ENCODE data around the gene LDLR.
"Not testable (repeated sequence)": the region's sequence is repeated elsewhere in the genome, so short reads cannot be mapped to it uniquely, and the experiment has no call there.

The LDLR gene

DNA sequence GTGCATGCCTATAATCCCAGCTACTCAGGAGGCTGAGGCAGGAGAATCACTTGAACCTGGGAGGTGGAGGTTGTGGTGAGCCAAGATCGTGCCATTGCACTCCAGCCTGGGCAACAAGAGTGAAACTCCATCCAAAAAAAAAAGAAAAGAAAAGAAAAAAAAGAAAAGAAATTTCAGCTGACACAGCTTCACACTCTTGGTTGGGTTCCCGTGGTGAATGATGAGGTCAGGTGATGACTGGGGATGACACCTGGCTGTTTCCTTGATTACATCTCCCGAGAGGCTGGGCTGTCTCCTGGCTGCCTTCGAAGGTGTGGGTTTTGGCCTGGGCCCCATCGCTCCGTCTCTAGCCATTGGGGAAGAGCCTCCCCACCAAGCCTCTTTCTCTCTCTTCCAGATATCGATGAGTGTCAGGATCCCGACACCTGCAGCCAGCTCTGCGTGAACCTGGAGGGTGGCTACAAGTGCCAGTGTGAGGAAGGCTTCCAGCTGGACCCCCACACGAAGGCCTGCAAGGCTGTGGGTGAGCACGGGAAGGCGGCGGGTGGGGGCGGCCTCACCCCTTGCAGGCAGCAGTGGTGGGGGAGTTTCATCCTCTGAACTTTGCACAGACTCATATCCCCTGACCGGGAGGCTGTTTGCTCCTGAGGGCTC, 22.0 kb downstream of the LDLR start:
- no peak for DNase-seq

DNA sequence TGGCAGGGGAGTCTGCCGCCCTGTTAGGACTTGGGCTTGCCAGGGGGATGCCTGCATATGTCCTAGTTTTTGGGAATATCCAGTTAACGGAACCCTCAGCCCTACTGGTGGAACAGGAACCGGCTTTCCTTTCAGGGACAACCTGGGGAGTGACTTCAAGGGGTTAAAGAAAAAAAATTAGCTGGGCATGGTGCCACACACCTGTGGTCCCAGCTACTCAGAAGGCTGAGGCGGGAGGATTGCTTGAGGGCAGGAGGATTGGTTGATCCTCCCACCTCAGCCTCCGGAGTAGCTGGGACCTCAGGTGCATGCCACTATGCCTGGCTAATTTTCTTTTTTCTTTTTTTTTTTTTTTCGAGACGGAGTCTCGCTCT, 22.5 kb downstream of the LDLR start:
- DNase-seq, result no peak

DNA sequence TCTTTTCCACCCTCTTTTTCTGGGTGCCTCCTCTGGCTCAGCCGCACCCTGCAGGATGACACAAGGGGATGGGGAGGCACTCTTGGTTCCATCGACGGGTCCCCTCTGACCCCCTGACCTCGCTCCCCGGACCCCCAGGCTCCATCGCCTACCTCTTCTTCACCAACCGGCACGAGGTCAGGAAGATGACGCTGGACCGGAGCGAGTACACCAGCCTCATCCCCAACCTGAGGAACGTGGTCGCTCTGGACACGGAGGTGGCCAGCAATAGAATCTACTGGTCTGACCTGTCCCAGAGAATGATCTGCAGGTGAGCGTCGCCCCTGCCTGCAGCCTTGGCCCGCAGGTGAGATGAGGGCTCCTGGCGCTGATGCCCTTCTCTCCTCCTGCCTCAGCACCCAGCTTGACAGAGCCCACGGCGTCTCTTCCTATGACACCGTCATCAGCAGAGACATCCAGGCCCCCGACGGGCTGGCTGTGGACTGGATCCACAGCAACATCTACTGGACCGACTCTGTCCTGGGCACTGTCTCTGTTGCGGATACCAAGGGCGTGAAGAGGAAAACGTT, 24.0 kb downstream of the LDLR start:
- no peak for DNase-seq

DNA sequence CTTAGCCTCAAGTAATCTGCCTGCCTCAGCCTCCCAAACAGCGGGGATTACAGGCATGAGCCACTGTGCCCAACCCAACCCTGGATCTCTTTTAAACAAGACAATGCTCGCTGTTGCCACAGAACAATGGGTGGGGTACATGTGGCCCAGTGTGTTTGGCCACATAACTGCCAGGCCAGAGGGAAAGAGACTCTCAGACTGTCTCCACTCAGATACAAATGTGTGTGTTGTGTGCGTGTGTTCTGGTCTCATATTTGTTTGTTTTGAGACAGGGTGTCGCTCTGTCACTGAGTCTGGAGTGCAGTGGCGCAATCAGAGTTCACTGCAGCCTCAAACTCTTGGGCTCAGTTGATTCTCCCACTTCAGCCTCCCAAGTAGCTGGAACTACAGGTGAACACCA, 25.8 kb downstream of the LDLR start:
- DNase-seq, result no peak

DNA sequence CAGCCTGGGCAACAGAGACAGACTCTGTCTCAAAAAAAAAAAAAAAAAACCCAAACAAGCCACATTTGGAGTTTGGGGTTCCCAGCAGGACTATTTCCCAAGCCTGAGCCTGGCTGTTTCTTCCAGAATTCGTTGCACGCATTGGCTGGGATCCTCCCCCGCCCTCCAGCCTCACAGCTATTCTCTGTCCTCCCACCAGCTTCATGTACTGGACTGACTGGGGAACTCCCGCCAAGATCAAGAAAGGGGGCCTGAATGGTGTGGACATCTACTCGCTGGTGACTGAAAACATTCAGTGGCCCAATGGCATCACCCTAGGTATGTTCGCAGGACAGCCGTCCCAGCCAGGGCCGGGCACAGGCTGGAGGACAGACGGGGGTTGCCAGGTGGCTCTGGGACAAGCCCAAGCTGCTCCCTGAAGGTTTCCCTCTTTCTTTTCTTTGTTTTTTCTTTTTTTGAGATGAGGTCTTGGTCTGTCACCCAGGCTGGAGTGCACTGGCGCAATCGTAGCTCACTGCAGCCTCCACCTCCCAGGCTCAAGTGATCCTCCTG, 26.7 kb downstream of the LDLR start:
- DNase-seq, result no peak

DNA sequence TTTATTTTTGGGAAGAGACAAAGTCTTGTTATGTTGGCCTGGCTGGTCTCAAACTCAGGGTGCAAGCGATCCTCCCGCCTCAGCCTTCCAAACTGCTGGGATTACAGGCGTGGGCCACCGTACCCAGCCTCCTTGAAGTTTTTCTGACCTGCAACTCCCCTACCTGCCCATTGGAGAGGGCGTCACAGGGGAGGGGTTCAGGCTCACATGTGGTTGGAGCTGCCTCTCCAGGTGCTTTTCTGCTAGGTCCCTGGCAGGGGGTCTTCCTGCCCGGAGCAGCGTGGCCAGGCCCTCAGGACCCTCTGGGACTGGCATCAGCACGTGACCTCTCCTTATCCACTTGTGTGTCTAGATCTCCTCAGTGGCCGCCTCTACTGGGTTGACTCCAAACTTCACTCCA, 27.2 kb downstream of the LDLR start:
- no peak for DNase-seq

DNA sequence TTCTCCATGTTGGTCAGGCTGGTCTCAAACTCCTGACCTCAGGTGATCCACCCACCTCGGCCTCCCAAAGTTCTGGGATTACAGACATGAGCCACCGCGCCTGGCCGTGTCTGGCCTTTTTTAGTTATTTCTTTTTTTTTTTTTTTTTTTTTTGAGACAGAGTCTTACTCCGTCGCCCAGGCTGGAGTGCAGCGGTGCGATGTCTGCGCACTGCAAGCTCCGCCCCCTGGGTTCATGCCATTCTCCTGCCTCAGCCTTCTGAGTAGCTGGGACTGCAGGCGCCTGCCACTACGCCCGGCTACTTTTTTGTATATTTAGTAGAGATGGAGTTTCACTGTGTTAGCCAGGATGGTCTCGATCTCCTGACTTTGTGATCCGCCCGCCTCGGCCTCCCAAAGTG, 32.7 kb downstream of the LDLR start:
- DNase-seq, result not testable (repeated sequence)

DNA sequence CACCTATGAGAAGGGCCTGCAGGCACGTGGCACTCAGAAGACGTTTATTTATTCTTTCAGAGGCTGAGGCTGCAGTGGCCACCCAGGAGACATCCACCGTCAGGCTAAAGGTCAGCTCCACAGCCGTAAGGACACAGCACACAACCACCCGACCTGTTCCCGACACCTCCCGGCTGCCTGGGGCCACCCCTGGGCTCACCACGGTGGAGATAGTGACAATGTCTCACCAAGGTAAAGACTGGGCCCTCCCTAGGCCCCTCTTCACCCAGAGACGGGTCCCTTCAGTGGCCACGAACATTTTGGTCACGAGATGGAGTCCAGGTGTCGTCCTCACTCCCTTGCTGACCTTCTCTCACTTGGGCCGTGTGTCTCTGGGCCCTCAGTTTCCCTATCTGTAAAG, 33.9 kb downstream of the LDLR start:
- DNase-seq, result no peak

DNA sequence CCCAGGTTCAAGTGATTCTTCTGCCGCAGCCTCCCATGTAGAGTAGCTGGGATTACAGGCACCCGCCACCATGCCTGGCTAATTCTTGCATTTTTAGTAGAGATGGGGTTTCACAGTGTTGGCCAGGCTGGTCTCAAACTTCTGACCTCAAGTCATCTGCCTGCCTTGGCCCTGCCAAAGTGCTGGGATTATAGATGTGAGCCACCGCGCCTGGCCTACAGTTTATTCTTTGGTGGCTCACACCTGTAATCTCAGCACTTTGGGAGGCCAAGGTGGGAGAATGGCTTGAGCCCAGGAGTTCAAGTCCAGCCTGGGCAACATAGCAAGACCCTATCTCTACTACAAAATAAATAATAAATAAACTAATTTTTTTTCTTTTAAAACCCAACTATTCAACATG, 34.9 kb downstream of the LDLR start:
- not testable (repeated sequence) for DNase-seq

DNA sequence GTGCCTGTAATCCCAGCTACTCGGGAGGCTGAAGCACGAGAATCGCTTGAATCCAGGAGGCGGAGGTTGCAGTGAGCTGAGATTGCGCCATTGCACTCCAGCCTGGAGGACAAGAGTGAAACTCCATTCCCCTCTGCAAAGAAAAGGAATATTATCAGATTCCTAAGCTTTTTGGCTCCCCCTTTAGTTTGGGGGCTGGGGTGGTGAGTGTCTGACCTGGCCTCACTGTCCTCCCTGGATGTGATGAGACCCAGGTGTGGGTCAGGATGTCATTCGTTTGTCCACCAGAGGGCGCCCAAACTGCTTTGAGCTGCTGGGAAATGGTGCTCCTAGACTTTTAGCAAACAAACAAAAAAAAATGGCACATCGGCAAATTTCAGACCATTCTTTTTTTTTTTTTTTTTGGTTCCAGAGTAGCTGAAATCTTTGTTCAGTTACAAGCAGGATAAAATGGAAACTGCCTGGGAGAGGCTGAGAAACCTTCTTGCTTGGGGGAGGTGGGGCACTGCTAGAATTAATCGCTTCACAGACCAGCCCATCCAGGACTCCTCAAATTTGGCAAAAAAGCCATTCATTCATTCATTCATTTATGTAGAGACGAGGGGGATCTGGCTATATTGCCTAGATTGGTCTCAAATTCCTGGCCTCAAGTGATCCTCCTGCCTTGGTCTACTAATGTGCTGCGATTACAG, 36.9 kb downstream of the LDLR start:
- peak; percentile 32 for DNase-seq

DNA sequence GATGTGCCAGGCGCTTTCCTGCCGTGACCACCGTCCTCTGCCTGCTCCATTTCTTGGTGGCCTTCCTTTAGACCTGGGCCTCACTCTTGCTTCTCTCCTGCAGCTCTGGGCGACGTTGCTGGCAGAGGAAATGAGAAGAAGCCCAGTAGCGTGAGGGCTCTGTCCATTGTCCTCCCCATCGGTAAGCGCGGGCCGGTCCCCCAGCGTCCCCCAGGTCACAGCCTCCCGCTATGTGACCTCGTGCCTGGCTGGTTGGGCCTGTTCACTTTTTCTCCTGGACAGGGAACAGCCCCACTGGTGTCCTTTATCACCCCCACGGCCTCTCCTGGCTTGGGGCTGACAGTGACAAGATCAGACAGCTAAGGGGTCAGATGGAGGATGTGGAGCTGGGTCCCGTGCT, 38.6 kb downstream of the LDLR start:
- DNase-seq, result no peak

DNA sequence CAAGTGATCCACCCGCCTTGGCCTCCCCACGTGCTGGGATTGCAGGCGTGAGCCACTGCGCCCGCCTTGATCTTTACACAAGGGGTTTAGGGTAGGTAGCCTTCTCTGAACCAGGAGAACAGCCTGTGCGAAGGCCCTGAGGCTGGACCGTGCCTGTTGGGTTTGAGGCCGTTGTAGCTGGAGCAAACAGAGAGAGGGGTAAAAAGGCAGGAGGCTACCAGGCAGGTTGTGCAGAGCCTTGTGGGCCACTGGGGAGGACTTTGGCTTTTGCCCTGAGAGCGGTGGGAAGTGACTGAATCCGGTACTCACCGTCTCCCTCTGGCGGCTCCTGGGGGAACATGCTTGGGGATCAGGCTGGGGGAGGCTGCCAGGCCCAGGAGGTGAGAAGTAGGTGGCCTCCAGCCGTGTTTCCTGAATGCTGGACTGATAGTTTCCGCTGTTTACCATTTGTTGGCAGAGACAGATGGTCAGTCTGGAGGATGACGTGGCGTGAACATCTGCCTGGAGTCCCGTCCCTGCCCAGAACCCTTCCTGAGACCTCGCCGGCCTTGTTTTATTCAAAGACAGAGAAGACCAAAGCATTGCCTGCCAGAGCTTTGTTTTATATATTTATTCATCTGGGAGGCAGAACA, 41.7 kb downstream of the LDLR start:
- peak; percentile 70 for DNase-seq

DNA sequence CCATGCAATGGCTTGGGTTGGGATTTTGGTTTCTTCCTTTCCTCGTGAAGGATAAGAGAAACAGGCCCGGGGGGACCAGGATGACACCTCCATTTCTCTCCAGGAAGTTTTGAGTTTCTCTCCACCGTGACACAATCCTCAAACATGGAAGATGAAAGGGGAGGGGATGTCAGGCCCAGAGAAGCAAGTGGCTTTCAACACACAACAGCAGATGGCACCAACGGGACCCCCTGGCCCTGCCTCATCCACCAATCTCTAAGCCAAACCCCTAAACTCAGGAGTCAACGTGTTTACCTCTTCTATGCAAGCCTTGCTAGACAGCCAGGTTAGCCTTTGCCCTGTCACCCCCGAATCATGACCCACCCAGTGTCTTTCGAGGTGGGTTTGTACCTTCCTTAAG, 42.2 kb downstream of the LDLR start:
- no peak for DNase-seq

DNA sequence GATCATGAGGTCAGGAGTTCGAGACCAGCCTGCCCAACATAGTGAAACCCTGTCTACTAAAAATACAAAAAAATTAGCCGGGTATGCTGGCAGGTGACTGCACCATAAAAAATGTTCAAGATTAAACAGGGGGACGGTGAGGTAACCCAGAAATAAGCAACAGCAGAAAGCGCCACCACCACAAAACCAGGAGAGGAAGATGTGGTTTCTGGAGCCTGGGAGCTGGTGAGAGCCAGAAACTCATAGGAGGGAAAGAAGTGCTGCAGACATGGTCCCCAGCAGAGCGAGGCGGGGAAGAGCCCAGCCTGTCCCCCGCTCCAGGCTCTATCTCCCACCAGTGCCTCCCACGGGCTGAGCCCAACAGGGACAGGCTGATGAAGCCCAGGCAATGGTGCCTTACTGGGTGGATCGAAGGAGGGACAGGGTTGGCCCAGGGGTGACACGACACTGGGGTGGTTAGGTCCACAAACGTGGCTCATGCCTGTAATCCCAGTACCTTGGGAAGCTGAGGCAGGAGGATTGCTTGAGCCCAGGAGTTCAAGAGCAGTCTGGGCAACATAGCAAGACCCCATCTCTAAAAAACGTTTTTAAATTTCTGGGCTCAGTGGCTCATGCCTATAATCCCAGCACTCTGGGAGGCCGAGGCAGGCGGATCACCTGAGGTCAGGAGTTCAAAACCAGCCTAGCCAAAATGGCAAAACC, 47.3 kb downstream of the LDLR start:
- DNase-seq, result no peak

DNA sequence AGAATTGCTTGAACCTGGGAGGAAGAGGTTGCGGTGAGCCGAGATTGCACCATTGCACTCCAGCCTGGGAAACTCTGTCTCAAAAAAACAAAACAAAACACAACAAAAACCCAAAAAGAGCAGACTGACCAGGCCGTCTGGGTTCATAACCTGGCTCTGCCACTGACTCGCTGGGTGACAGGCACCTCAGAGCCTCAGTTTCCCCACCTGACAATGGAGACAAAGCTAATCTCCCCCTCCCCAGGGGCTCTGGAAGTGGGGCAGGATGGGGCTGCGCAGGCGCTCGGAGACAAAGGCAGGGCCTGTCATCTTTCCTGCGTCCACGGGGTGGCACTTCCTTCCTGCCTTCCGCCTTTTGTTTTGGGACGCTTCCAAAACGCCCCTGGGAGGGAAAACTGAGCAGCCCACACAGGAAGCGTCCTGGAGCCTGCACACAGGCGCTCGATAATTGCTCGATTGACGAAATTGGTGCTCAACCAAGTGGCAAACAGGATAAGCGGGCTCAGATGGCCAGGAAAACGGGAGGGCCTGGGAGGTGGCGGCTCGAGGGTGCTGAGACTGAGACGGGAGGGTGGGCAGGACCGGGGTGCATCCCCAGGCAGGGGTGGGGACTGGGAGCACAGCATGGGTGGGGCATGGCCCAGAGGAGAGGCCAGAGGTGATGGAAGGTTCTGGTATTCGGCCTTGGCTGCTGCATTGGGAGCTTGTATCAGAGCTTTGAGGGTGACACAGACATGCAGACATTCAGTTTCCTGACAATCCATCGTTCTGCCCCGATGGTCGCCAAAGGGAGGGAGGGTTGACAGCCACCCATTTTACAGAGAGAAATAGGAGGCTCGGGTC, 48.5 kb downstream of the LDLR start:
- DNase-seq, result peak; percentile 52

DNA sequence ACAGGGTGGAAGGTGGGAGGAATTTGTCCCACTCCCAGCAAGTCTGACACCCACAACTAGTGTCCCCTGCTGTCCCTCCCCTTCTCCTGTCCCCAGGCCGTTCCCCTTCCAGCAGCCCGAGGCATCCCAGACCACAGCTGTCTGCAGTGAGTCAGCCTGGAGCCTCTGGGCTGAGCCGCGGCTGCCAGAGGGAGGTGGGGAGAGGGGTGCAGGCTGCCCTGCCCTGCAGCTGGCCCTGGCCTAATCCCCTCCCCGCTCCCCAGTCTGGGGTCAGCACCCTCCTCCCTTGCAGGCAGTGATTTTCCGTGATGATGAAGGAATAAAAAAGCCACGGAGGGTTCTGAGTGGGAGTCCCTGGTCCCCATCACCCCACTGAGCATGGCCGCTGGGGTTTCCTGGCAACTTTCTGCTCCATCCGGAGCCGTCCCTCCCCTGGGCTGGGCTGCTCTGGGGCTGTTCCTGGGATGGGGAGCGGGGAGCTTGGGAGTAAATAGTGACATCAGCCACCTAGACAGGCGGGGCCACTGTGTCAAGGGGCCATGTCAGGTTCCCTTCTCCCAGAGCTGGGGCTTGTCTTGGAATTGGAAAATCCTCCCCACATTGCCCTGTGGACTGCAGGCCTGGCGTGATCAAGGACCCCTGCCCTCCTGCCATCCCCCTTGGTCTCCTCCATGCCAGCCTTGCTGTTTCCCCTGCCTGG, 49.5 kb downstream of the LDLR start:
- DNase-seq, result peak; percentile 78

DNA sequence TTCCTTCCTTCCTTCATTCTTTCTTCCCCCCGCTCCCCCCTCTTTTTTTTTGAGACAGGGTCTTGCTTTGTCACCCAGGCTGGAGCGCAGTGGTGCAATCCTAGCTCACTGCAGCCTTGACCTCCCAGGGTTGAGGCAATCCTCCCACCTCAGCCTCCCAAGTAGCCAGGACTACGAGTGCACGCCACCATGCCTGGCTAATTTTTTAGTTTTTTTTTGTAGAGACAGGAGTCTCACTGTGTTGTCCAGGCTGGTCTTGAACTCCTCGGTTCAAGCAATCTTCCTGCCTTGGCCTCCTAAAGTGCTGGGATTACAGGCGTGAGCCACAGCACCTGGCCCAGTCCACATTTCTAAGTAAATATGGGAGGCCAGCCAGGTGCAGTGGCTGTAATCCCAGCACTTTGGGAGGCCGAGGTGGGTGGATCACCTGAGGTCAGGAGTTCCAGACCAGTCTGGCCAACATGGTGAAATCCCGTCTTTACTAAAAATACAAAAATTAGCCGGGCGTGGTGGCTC, 50.8 kb downstream of the LDLR start:
- DNase-seq, result not testable (repeated sequence)

DNA sequence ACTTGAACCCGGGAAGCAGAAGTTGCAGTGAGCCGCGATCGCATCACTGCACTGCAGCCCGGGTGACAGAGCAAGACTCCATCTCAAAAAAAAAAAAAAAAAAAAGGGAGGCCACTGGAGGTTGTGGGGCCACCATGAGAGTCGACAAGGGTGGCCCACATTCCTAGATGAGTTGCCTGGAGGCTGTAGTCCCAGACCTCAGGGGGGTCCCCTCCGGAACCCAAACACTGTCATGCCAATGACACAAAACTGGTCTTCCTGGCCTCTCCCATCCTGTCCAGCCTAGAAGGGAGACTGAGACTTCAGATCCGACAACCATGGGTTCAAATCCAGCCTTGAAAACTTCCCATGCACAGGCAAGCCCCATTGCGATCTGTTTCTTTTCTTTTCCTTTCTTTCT, 51.6 kb downstream of the LDLR start:
- DNase-seq, result no peak

DNA sequence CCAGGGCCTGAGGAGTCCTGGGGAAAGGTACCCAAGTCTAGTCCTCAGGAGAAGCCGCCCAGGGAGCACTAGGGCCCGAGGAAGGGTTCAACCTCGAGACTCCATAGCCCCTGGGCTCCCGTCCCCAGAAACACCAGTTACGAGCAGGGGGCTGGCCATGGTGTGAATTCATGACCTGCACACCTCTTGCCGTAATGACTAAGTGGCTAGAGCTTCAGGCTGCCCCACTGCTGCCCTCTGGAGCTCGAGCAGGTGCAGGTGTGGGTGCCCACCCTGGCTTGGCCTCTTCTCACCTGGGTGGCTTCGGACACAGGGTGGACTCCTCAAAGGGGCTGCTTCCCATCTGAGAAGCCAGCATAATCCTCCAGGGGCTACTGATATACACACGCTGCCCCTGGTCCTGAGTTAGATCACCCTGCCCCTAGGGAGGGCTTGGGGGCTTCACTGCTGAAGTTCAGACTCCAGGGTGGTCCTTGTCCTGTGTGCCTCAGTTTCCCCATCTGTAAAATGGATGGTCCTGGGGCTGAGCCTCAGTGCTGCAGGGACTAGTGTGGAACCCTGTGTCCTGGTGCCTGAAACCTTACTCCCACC, 52.8 kb downstream of the LDLR start:
- DNase-seq, result no peak

DNA sequence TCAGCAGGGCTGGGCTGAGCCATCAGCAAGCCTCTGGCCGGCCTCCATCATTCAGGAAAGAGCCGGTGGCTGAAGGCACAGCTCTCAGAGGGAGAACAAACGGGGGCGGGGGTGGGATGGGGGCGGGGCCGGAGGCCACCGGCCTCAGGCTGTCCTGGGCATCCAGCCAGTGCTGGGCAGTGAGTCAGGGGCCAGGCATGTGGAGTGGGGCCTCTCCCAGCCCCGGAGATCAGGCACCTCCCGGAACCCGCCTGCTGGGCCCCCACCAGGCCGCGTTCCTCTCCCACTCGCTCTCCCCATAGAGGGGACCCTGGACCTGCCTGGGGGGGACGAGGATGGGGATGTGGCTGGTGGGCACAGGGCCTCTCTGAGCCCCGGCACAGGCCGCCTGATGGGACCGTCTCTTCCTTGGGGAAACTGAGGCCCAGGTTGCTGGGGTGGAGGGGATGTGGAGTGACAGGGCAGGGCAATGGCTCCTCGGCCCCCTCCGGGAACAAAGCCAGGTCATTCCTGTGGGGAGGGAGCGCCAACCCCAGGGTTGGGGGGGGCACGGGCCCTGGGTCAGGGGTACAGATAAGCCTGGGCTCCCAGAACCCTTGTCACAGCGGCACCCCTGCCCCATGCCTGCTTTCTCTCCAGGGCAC, 53.4 kb downstream of the LDLR start:
- DNase-seq, result peak; percentile 90

Data from kidney glomerular epithelial cell (primary cell).